GM12878 (cell line): ENCODE results near the gene SCARB1. TPM values are rescaled to one million over a fixed set of nuclear protein-coding genes. Genes with fewer than 3 reads are reported as not detected.

Experiments
- BMI1 ChIP-seq: fragments of 450-650 bp; IDR thresholded peaks from 2 replicates; pipeline ENCODE4 v1.6.1; 2016; ENCODE audit warnings: mild to moderate bottlenecking, moderate library complexity, borderline replicate concordance
- BRCA1 ChIP-seq: IDR thresholded peaks from 2 replicates; pipeline ENCODE4 v1.6.1; 2011; ENCODE audit warnings: low read depth, low read length, improper control_type of control experiment
- DPF2 ChIP-seq: fragments of 450-650 bp; IDR thresholded peaks from 2 replicates; pipeline ENCODE4 v1.6.1; 2017; ENCODE audit warnings: mild to moderate bottlenecking
- MTA3 ChIP-seq: IDR thresholded peaks from 2 replicates; pipeline ENCODE4 v1.6.1; 2012; ENCODE audit warnings: low read length, inconsistent platforms, borderline replicate concordance
- NFIC ChIP-seq: IDR thresholded peaks from 2 replicates; pipeline ENCODE4 v1.6.1; 2012; ENCODE audit warnings: low read depth, mild to moderate bottlenecking, inconsistent platforms, low read length, moderate library complexity
- NFXL1 ChIP-seq: fragments of 450-650 bp; IDR thresholded peaks from 2 replicates; pipeline ENCODE4 v1.6.1; 2017; ENCODE audit warnings: antibody characterized with exemption, mild to moderate bottlenecking, borderline replicate concordance
- YY1 ChIP-seq: IDR thresholded peaks from 2 replicates; pipeline ENCODE4 v1.6.1; 2011; ENCODE audit warnings: low read depth, mild to moderate bottlenecking, low read length
- ZNF217 ChIP-seq: fragments of 450-650 bp; IDR thresholded peaks from 2 replicates; pipeline ENCODE4 v1.6.1; 2017; ENCODE audit warnings: antibody characterized with exemption, mild to moderate bottlenecking
- ZNF24 ChIP-seq: fragments of 450-650 bp; IDR thresholded peaks from 2 replicates; pipeline ENCODE4 v1.6.1; 2017; ENCODE audit warnings: antibody characterized with exemption, mild to moderate bottlenecking
- ZNF384 ChIP-seq: IDR thresholded peaks from 2 replicates; pipeline ENCODE4 v1.6.1; 2012; ENCODE audit warnings: low read depth, mild to moderate bottlenecking, low read length, improper control_type of control experiment, borderline replicate concordance
- polyA plus RNA-seq, 11 experiments: library from polyadenylated mRNA; depleted of rRNA in 4 of 11; unstranded in 6 of 11; stranded (reverse) in 5 of 11; fragments of >200 nt; fragmentation: Nextera tagmentation in 4 of 11; fragmentation: Illumina TruSeq in 1 of 11; extraction: Ambion mirVana in 4 of 11; extraction: Trizol in 1 of 11; gene quantifications; 1 replicate in 1 of 11; 2 replicates in 10 of 11; pipeline versions ENCODE4 v1.2.1 to v1.2.3, GENCODE V29; 2011 to 2016; ENCODE audit warnings: inconsistent platforms in 2 of 11, missing spikeins in 2 of 11, low read depth in 1 of 11
- total RNA-seq, 4 experiments: library from RNA; depleted of rRNA in 3 of 4; stranded (reverse); fragments of >200 nt in 3 of 4; fragmentation: Illumina TruSeq in 1 of 4; extraction: Trizol in 1 of 4; gene quantifications; 2 replicates each; pipeline versions ENCODE4 v1.2.1 to v1.2.3, GENCODE V29; 2013 to 2021
- TF ChIP-seq, protein P1 (sequence below): fragments of 450-650 bp; IDR thresholded peaks from 2 replicates; pipeline ENCODE4 v1.6.1; 2014; ENCODE audit warnings: mild to moderate bottlenecking
- TF ChIP-seq, protein P2 (sequence below): fragments of 450-650 bp; IDR thresholded peaks from 2 replicates; pipeline ENCODE4 v1.6.1; 2017; ENCODE audit warnings: mild to moderate bottlenecking, low read depth, inconsistent platforms; ENCODE audit not compliant: poor library complexity, severe bottlenecking
- TF ChIP-seq, protein P3 (sequence below): fragments of 450-650 bp; IDR thresholded peaks from 2 replicates; pipeline ENCODE4 v1.6.1; 2017; ENCODE audit warnings: antibody characterized with exemption, mild to moderate bottlenecking, moderate library complexity
- TF ChIP-seq, protein P4 (sequence below): fragments of 450-650 bp; IDR thresholded peaks from 2 replicates; pipeline ENCODE4 v1.6.1; 2017; ENCODE audit warnings: mild to moderate bottlenecking

SCARB1 gene
- total and polyA plus RNA-seq, 10 of the 15 experiments (the other 5 are each of a cell fraction or from before 2014, with no cell fraction given) = 0.34 to 104 (median 63.1) TPM

DNA sequence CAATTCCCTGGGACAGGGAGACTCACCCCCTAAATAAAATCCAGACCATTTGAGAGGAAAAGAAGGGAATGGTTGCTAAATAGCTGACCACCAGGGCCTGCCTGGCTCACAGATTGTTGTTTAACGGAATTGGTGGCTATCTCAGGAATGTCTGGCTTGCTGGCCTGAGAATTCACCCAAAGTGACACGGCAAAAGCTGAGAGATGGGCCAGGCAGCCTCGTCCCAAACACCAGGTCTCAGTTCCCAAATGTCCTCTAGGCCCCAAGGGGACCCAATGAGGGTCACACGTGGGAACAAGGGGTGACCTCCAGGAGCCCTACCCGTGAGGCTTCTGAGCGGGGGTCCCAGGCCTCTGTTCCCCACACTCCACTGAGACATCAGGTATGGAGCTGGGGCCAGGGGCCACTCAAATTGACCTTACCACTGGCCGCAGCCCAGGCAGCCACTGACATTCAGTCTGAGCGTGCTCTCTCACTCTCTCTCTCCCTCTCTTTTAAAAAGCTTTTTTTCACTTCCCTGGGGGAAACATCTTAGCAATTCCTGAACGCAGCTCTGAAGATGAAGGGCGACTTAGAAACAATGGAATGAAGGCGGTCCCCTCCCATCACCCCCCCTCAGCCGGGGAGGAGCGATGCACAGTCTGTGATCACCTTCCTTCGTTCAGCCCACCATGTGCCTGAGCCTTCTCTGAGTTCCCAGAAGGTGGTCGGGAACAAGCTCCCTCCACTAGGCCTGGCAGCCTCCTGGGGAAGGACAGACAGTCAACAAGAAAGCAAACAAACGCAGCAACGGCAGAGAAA lies 131.2 kb downstream of the SCARB1 start (continued):
- no peak for TF ChIP-seq ZNF384
- no peak for TF ChIP-seq MTA3
- TF ChIP-seq BMI1 = no peak
- no peak for TF ChIP-seq YY1
- TF ChIP-seq ZNF217 = no peak
- TF ChIP-seq, protein P1, sequence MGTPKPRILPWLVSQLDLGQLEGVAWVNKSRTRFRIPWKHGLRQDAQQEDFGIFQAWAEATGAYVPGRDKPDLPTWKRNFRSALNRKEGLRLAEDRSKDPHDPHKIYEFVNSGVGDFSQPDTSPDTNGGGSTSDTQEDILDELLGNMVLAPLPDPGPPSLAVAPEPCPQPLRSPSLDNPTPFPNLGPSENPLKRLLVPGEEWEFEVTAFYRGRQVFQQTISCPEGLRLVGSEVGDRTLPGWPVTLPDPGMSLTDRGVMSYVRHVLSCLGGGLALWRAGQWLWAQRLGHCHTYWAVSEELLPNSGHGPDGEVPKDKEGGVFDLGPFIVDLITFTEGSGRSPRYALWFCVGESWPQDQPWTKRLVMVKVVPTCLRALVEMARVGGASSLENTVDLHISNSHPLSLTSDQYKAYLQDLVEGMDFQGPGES = no peak
- TF ChIP-seq, protein P2, sequence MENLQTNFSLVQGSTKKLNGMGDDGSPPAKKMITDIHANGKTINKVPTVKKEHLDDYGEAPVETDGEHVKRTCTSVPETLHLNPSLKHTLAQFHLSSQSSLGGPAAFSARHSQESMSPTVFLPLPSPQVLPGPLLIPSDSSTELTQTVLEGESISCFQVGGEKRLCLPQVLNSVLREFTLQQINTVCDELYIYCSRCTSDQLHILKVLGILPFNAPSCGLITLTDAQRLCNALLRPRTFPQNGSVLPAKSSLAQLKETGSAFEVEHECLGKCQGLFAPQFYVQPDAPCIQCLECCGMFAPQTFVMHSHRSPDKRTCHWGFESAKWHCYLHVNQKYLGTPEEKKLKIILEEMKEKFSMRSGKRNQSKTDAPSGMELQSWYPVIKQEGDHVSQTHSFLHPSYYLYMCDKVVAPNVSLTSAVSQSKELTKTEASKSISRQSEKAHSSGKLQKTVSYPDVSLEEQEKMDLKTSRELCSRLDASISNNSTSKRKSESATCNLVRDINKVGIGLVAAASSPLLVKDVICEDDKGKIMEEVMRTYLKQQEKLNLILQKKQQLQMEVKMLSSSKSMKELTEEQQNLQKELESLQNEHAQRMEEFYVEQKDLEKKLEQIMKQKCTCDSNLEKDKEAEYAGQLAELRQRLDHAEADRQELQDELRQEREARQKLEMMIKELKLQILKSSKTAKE = no peak
- TF ChIP-seq NFXL1 = no peak
- TF ChIP-seq, protein P3, sequence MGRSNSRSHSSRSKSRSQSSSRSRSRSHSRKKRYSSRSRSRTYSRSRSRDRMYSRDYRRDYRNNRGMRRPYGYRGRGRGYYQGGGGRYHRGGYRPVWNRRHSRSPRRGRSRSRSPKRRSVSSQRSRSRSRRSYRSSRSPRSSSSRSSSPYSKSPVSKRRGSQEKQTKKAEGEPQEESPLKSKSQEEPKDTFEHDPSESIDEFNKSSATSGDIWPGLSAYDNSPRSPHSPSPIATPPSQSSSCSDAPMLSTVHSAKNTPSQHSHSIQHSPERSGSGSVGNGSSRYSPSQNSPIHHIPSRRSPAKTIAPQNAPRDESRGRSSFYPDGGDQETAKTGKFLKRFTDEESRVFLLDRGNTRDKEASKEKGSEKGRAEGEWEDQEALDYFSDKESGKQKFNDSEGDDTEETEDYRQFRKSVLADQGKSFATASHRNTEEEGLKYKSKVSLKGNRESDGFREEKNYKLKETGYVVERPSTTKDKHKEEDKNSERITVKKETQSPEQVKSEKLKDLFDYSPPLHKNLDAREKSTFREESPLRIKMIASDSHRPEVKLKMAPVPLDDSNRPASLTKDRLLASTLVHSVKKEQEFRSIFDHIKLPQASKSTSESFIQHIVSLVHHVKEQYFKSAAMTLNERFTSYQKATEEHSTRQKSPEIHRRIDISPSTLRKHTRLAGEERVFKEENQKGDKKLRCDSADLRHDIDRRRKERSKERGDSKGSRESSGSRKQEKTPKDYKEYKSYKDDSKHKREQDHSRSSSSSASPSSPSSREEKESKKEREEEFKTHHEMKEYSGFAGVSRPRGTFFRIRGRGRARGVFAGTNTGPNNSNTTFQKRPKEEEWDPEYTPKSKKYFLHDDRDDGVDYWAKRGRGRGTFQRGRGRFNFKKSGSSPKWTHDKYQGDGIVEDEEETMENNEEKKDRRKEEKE = no peak
- no peak for TF ChIP-seq NFIC
- TF ChIP-seq ZNF24 = no peak
- no peak for TF ChIP-seq DPF2
- TF ChIP-seq, protein P4, sequence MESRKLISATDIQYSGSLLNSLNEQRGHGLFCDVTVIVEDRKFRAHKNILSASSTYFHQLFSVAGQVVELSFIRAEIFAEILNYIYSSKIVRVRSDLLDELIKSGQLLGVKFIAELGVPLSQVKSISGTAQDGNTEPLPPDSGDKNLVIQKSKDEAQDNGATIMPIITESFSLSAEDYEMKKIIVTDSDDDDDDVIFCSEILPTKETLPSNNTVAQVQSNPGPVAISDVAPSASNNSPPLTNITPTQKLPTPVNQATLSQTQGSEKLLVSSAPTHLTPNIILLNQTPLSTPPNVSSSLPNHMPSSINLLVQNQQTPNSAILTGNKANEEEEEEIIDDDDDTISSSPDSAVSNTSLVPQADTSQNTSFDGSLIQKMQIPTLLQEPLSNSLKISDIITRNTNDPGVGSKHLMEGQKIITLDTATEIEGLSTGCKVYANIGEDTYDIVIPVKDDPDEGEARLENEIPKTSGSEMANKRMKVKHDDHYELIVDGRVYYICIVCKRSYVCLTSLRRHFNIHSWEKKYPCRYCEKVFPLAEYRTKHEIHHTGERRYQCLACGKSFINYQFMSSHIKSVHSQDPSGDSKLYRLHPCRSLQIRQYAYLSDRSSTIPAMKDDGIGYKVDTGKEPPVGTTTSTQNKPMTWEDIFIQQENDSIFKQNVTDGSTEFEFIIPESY = no peak
- TF ChIP-seq BRCA1 = no peak
